Adipocyte (in vitro differentiated cells): Measurements from ENCODE around the gene PRKCE.

Experiments
- DNase-seq: peaks from one replicate; pipeline ENCODE4 v3.0.0-alpha.2; 2015; ENCODE audit warnings: low read depth
- H3K27me3 ChIP-seq: replicated peaks from 2 replicates; pipeline ENCODE4 v1.7.0; 2013; ENCODE audit warnings: mild to moderate bottlenecking, low read length, moderate library complexity; ENCODE audit not compliant: control insufficient read depth, insufficient read depth
- H3K36me3 ChIP-seq: 2 replicates; pipeline ENCODE4 v1.7.0; 2013; ENCODE audit warnings: low read length, mild to moderate bottlenecking, moderate library complexity; ENCODE audit not compliant: control insufficient read depth, insufficient read depth, severe bottlenecking
- H3K4me1 ChIP-seq: 2 replicates; pipeline ENCODE4 v1.7.0; 2013; ENCODE audit warnings: mild to moderate bottlenecking, low read length, moderate library complexity; ENCODE audit not compliant: control insufficient read depth, insufficient read depth
- H3K4me3 ChIP-seq: 2 replicates; pipeline ENCODE4 v1.7.0; 2013; ENCODE audit warnings: mild to moderate bottlenecking, low read length, moderate library complexity
- H3K9ac ChIP-seq: 2 replicates; pipeline ENCODE4 v1.7.0; 2013; ENCODE audit warnings: mild to moderate bottlenecking, low read length, moderate library complexity
- H3K9me3 ChIP-seq: 2 replicates; pipeline ENCODE4 v1.7.0; 2013; ENCODE audit warnings: mild to moderate bottlenecking, low read length, moderate library complexity; ENCODE audit not compliant: control insufficient read depth

Gene PRKCE

DNA sequence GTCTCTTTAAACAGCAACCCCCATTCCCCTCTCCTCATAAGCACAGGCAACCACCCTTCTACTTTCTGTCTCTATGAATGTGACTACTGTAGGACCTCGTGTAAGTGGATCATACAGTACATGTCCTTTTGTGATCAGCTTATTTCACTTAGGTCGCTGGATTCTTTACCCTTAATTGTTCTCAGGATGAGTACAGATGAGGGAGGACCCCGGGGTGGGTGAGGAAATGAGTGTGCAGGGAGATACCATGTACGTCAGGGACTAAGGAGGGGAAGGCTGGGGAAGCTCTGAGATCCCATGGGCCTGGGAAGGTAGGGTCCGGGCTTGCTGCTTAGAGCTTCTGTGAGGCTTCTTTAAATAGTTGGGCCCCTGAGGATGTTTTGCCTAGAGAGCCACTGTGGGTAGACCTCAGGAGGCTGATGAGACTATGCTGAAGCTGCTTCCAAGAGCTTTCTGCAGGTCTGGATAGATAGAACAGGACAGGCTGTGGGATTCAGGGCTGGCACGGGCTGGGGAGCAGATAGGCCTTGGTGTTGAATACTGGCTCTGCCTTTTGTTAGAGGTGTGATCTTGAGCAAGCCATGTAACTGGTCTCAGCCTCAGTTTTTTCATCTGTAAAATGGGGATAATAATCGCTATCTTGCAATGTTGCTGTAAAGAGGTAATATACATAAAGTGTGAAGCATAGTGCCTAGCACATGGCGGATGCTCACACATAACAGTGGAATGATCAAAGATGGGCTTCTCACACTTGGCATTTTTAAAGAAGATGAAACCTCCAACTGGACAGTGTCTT lies 155.3 kb downstream of the PRKCE start:
- DNase-seq: no peak
- H3K9ac ChIP-seq: no peak overlapping the region
- H3K9me3 ChIP-seq: no peaks in the 10 kb centered on the region
- peaks cover 1% of the 10 kb centered on the region for H3K4me1 ChIP-seq
- no peaks in the 10 kb centered on the region for H3K27me3 ChIP-seq
- H3K4me3 ChIP-seq: no peak overlapping the region
- H3K36me3 ChIP-seq: no peaks in the 10 kb centered on the region

- DNase-seq: no peak
- H3K27me3 ChIP-seq: no peaks in the 10 kb centered on the region
- no peaks in the 10 kb centered on the region for H3K36me3 ChIP-seq
- no peaks in the 10 kb centered on the region for H3K9me3 ChIP-seq
- H3K4me1 ChIP-seq: peaks cover 17% of the 10 kb centered on the region
- H3K9ac ChIP-seq: no peak overlapping the region
- H3K4me3 ChIP-seq: no peak overlapping the region
Measured at GRCh38 chr2:45808294-45808800, 156.9 kb downstream of the PRKCE start.

GRCh38 chr2:45809205-45809604 lies 157.7 kb downstream of the PRKCE start:
- DNase-seq: no peak
- H3K36me3 ChIP-seq: no peaks in the 10 kb centered on the region
- peaks cover 25% of the 10 kb centered on the region for H3K4me1 ChIP-seq
- no peak overlapping the region for H3K9ac ChIP-seq
- H3K9me3 ChIP-seq: no peaks in the 10 kb centered on the region
- no peak overlapping the region for H3K4me3 ChIP-seq
- no peaks in the 10 kb centered on the region for H3K27me3 ChIP-seq

GRCh38 chr2:45812011-45812500 lies 160.6 kb downstream of the PRKCE start:
- peaks cover 48% of the 10 kb centered on the region for H3K4me1 ChIP-seq
- no peak overlapping the region for H3K4me3 ChIP-seq
- no peak overlapping the region for H3K9ac ChIP-seq
- no peaks in the 10 kb centered on the region for H3K36me3 ChIP-seq
- peak; percentile 14 for DNase-seq
- H3K9me3 ChIP-seq: no peaks in the 10 kb centered on the region
- H3K27me3 ChIP-seq: no peaks in the 10 kb centered on the region

DNA sequence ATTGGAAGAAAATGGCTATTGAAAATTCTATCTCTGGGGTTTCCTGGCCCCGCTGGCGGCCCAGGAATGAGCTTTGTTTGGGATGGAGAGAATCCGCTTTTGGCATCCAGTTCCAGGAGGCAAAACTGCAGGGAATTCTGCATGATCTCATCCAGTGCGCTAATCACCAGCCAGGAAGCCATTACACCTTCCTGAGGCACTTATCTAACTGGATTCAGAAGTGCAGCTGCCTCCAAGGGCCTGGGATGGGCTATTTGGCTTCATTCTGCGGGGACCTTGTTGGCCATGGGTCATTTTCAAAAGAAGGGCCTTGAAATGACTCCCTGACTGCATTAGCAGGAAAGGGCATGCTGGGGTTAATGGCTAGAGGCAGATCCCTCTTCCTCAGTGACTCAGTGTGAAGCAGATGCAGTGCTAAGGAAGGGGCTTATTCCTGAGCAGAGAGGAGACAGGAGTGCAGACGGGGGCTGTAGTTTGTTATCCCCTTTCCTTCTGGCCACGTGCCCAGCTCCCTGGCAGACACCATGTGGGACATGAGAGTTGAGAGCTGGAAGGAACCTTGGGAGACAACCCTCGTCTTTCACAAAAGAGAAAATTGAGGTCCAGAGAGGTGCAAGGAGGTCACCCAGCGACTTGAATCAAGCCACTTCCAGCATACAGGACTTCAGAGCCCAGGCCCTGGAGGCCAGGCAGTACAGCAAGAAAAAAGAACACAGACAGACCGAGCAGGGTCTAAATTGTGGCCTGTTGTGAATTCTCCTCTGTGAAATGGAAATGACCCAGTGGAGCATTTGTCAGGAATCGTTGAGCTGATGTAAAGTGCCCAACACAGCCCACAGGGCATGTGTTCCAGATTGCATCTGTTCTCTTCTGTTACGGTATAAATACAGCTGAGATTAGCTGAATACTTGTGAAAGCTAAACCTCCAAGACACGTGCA lies 161.8 kb downstream of the PRKCE start:
- peaks cover 49% of the 10 kb centered on the region for H3K4me1 ChIP-seq
- no peak overlapping the region for H3K9ac ChIP-seq
- H3K36me3 ChIP-seq: no peaks in the 10 kb centered on the region
- no peaks in the 10 kb centered on the region for H3K9me3 ChIP-seq
- no peak overlapping the region for H3K4me3 ChIP-seq
- no peaks in the 10 kb centered on the region for H3K27me3 ChIP-seq
- DNase-seq: peak; percentile 22

GRCh38 chr2:45814488-45814887 lies 163.0 kb downstream of the PRKCE start:
- Histone ChIP-seq H3K4me3 (no peak overlapping the region), H3K9ac (no peak overlapping the region), H3K27me3 (no peaks in the 10 kb centered on the region), H3K36me3 (no peaks in the 10 kb centered on the region), H3K9me3 (no peaks in the 10 kb centered on the region), H3K4me1 (peaks cover 49% of the 10 kb centered on the region)
- no peak for DNase-seq

- H3K9ac ChIP-seq: no peak overlapping the region
- peaks cover 50% of the 10 kb centered on the region for H3K4me1 ChIP-seq
- H3K36me3 ChIP-seq: no peaks in the 10 kb centered on the region
- H3K27me3 ChIP-seq: no peaks in the 10 kb centered on the region
- H3K4me3 ChIP-seq: no peak overlapping the region
- DNase-seq: no peak
- H3K9me3 ChIP-seq: no peaks in the 10 kb centered on the region
Measured at GRCh38 chr2:45814951-45815621, 163.6 kb downstream of the PRKCE start.

DNA sequence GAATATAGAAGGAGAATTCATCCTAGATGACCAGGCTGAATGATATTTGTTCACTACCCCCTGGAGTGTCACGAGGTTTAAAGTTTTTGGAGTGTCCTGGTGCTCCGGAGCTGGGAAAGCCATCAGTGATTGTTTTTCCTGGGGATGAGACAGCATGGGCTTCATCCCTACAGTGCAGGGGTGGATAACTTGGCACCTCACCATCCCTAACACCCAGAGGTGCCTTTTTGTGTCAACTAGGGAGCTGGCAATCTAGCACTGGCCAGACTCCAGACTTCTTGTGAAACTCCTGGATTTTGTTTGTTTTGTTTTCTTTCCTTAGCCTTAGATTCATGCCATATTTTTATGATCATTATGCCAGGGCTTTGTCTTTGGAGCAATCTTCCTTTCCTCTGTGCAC lies 164.8 kb downstream of the PRKCE start:
- Histone ChIP-seq H3K4me3 (no peak overlapping the region), H3K36me3 (no peaks in the 10 kb centered on the region), H3K9me3 (no peaks in the 10 kb centered on the region), H3K4me1 (peaks cover 61% of the 10 kb centered on the region), H3K27me3 (no peaks in the 10 kb centered on the region), H3K9ac (no peak overlapping the region)
- peak; percentile 81 for DNase-seq

DNA sequence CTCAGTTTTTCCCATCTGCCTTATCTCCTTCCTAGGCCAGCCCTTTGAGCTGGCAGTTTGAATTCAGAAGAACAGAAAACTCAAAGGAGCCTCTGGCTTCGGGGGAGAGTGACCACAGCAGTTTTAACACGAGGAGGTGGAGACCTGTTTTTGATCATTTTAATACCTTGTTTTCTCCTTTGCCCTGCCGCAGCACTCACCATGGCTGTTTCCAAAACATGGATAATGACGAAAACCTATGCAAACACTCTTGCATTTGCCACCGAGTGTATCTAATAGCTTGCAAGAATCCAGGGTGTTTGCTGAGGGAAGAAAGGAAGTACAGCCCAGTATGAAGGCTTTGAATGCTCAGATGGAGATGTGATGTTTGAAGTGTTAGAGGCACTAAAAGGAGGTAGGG lies 167.1 kb downstream of the PRKCE start:
- Histone ChIP-seq H3K4me1 (peaks cover 55% of the 10 kb centered on the region), H3K9me3 (no peaks in the 10 kb centered on the region), H3K36me3 (no peaks in the 10 kb centered on the region), H3K4me3 (no peak overlapping the region), H3K9ac (no peak overlapping the region), H3K27me3 (no peaks in the 10 kb centered on the region)
- DNase-seq: no peak

- H3K9me3 ChIP-seq: no peaks in the 10 kb centered on the region
- DNase-seq: no peak
- H3K4me3 ChIP-seq: no peak overlapping the region
- peaks cover 42% of the 10 kb centered on the region for H3K4me1 ChIP-seq
- no peaks in the 10 kb centered on the region for H3K27me3 ChIP-seq
- H3K9ac ChIP-seq: no peak overlapping the region
- no peaks in the 10 kb centered on the region for H3K36me3 ChIP-seq
Measured at GRCh38 chr2:45820048-45820447, 168.6 kb downstream of the PRKCE start.
